GM21390 (cell line): ENCODE data around the gene KRTAP10-9.
"Not testable (repeated sequence)": the region's sequence is repeated elsewhere in the genome, so short reads cannot be mapped to it uniquely, and the experiment has no call there.

Source experiments
- ATAC-seq: cut with Tn5 transposase; IDR thresholded peaks from one replicate; pipeline ENCODE4 v1.9.1; 2021; ENCODE audit not compliant: unreplicated experiment

The KRTAP10-9 gene

GRCh38 chr21:44658913-44659595, 32.2 kb downstream of the KRTAP10-9 start:
- ATAC-seq: no peak

GRCh38 chr21:44661567-44661966, 34.7 kb downstream of the KRTAP10-9 start:
- ATAC-seq: not testable (repeated sequence)

GRCh38 chr21:44664691-44665090, 37.8 kb downstream of the KRTAP10-9 start:
- no peak for ATAC-seq

- ATAC-seq: no peak
Measured at GRCh38 chr21:44666401-44667320, 39.8 kb downstream of the KRTAP10-9 start, which contains the start of gene KRTAP12-2. TSS of gene KRTAP12-2 (minus strand) at chr21:44666927. CDS start at chr21:44666886, 41 bp downstream.

GRCh38 chr21:44667612-44668011, 40.7 kb downstream of the KRTAP10-9 start:
- no peak for ATAC-seq

GRCh38 chr21:44670642-44671432, 43.9 kb downstream of the KRTAP10-9 start:
- ATAC-seq: no peak

GRCh38 chr21:44671911-44672310, 45.0 kb downstream of the KRTAP10-9 start:
- no peak for ATAC-seq

GRCh38 chr21:44677881-44678280, 51.0 kb downstream of the KRTAP10-9 start:
- no peak for ATAC-seq
